GM19395 (cell line): ENCODE measurements around the gene APOD.

Source experiments
- ATAC-seq: cut with Tn5 transposase; IDR thresholded peaks from one replicate; pipeline ENCODE4 v1.9.1; 2021; ENCODE audit warnings: mild to moderate bottlenecking, moderate library complexity; ENCODE audit not compliant: unreplicated experiment

APOD gene

GRCh38 chr3:195555110-195555509, 28.6 kb downstream of the APOD start:
- ATAC-seq, result no peak

- ATAC-seq, result no peak
Observed at GRCh38 chr3:195554458-195554857, 29.3 kb downstream of the APOD start.

GRCh38 chr3:195553268-195553667, 30.5 kb downstream of the APOD start:
- no peak for ATAC-seq

- no peak for ATAC-seq
Observed at GRCh38 chr3:195551381-195551978, 32.3 kb downstream of the APOD start.

- ATAC-seq, result peak; percentile 61
Observed at GRCh38 chr3:195550723-195551122, 33.0 kb downstream of the APOD start.

GRCh38 chr3:195549931-195550519, 33.7 kb downstream of the APOD start:
- peak; percentile 78 for ATAC-seq

GRCh38 chr3:195548987-195549386, 34.8 kb downstream of the APOD start:
- ATAC-seq, result no peak

GRCh38 chr3:195548501-195548900, 35.2 kb downstream of the APOD start:
- no peak for ATAC-seq

- no peak for ATAC-seq
Observed at GRCh38 chr3:195548006-195548405, 35.7 kb downstream of the APOD start.

GRCh38 chr3:195546130-195546560, 37.6 kb downstream of the APOD start:
- ATAC-seq, result no peak

- no peak for ATAC-seq
Observed at GRCh38 chr3:195544634-195545033, 39.1 kb downstream of the APOD start.

- no peak for ATAC-seq
Observed at GRCh38 chr3:195544230-195544536, 39.6 kb downstream of the APOD start.

- ATAC-seq, result peak; percentile 20
Observed at GRCh38 chr3:195543500-195544229, 40.1 kb downstream of the APOD start.

GRCh38 chr3:195542698-195543499, 40.8 kb downstream of the APOD start, which contains the start of gene PPP1R2:
TSS of gene PPP1R2 (minus strand) at chr3:195543325. CDS start at chr3:195543025, 300 bp downstream.
- ATAC-seq, result peak; percentile 71

- no peak for ATAC-seq
Observed at GRCh38 chr3:195542316-195542697, 41.4 kb downstream of the APOD start.

- no peak for ATAC-seq
Observed at GRCh38 chr3:195540511-195540910, 43.2 kb downstream of the APOD start.

GRCh38 chr3:195540027-195540426, 43.7 kb downstream of the APOD start:
- no peak for ATAC-seq

GRCh38 chr3:195539479-195539878, 44.3 kb downstream of the APOD start:
- ATAC-seq, result no peak

- ATAC-seq, result peak; percentile 51
Observed at GRCh38 chr3:195537995-195538394, 45.7 kb downstream of the APOD start.

GRCh38 chr3:195535293-195535692, 48.4 kb downstream of the APOD start:
- no peak for ATAC-seq

GRCh38 chr3:195532834-195533233, 50.9 kb downstream of the APOD start:
- no peak for ATAC-seq
